ENCODE measurements around the gene ISCA2.

GRCh38 chr14:74472601-74473000 lies 21.0 kb upstream of the ISCA2 start:
- TF ChIP-seq CTCF (conservative IDR thresholded peaks at IDR 0.05; ENCODE audit: low read length) (no peak), EZH2phosphoT487 (IDR thresholded peaks at IDR 0.05; ENCODE audit: borderline replicate concordance) (no peak)

Data from Loucy (cell line).